ENCODE measurements around the gene AKT1. TPM values are rescaled to one million over a fixed set of nuclear protein-coding genes. Genes with fewer than 3 reads are reported as not detected.

Gene AKT1
- total RNA-seq, 1 experiment from 2014 or later, result 123 TPM

DNA sequence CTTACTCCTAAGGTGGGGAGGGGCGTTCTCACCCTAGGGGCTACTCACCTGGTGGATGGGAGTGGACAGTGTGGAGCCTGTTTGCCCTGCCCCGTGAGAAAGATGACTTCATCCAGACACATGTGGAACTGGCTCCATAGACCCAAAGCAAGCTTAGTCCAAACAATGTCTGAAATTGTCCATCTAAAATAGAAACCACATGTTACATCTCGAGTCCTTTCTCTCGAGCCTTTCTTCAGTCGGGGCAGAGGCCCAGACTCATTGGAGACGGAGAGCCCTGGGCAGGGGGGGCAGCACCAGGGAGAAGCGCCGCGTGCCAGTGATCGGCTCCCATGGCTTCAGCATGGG, 38.3 kb downstream of the AKT1 start:
- intact Hi-C loops (cut with micrococcal nuclease; ENCODE audit: unreplicated experiment), result no loop called here
- H3K9me3 ChIP-seq (ENCODE audit: low read depth, low read length, poor library complexity, severe bottlenecking), result no peaks in the 10 kb centered on the region
- no peak overlapping the region for H3K27ac ChIP-seq (ENCODE audit: low read depth, low read length, poor library complexity, severe bottlenecking)
- H3K36me3 ChIP-seq (ENCODE audit: insufficient read depth, low read length, poor library complexity, severe bottlenecking), result peaks cover 20% of the 10 kb centered on the region
- no peak overlapping the region for H3K4me3 ChIP-seq (ENCODE audit: low read depth, low read length, poor library complexity, severe bottlenecking)
- peaks cover 5% of the 10 kb centered on the region for H3K4me1 ChIP-seq (ENCODE audit: insufficient read depth, low read length, poor library complexity, severe bottlenecking)
- no peak for DNase-seq (ENCODE audit: low spot score)
- no peak for TF ChIP-seq EZH2 (IDR thresholded peaks at IDR 0.05; ENCODE audit: borderline replicate concordance, low read depth, low read length, poor library complexity, severe bottlenecking)
- TF ChIP-seq, protein P1, sequence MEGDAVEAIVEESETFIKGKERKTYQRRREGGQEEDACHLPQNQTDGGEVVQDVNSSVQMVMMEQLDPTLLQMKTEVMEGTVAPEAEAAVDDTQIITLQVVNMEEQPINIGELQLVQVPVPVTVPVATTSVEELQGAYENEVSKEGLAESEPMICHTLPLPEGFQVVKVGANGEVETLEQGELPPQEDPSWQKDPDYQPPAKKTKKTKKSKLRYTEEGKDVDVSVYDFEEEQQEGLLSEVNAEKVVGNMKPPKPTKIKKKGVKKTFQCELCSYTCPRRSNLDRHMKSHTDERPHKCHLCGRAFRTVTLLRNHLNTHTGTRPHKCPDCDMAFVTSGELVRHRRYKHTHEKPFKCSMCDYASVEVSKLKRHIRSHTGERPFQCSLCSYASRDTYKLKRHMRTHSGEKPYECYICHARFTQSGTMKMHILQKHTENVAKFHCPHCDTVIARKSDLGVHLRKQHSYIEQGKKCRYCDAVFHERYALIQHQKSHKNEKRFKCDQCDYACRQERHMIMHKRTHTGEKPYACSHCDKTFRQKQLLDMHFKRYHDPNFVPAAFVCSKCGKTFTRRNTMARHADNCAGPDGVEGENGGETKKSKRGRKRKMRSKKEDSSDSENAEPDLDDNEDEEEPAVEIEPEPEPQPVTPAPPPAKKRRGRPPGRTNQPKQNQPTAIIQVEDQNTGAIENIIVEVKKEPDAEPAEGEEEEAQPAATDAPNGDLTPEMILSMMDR (conservative IDR thresholded peaks at IDR 0.05; ENCODE audit: low read depth, low read length), result no peak
- CTCF ChIA-PET, result no interaction called here
- POLR2A ChIA-PET (ENCODE audit: low non-redundant PET), result no interaction called here
- no peaks in the 10 kb centered on the region for H3K27me3 ChIP-seq (replicated peaks; ENCODE audit: insufficient read depth, low read depth, low read length, poor library complexity)
- BruUV-seq (replicated peaks), result no TSS peak

- intact Hi-C loops (cut with micrococcal nuclease; ENCODE audit: unreplicated experiment), result no loop called here
- no TSS peak for BruUV-seq (replicated peaks)
- Histone ChIP-seq H3K9me3 (ENCODE audit: low read depth, low read length, poor library complexity, severe bottlenecking) (no peaks in the 10 kb centered on the region), H3K4me3 (ENCODE audit: low read depth, low read length, poor library complexity, severe bottlenecking) (no peak overlapping the region), H3K27ac (ENCODE audit: low read depth, low read length, poor library complexity, severe bottlenecking) (no peak overlapping the region), H3K4me1 (ENCODE audit: insufficient read depth, low read length, poor library complexity, severe bottlenecking) (peaks cover 8% of the 10 kb centered on the region), H3K27me3 (replicated peaks; ENCODE audit: insufficient read depth, low read depth, low read length, poor library complexity) (no peaks in the 10 kb centered on the region), H3K36me3 (ENCODE audit: insufficient read depth, low read length, poor library complexity, severe bottlenecking) (peaks cover 20% of the 10 kb centered on the region)
- no peak for DNase-seq (ENCODE audit: low spot score)
- CTCF ChIA-PET, result no interaction called here
- TF ChIP-seq, protein P1 (conservative IDR thresholded peaks at IDR 0.05; ENCODE audit: low read depth, low read length), result no peak
- no peak for TF ChIP-seq EZH2 (IDR thresholded peaks at IDR 0.05; ENCODE audit: borderline replicate concordance, low read depth, low read length, poor library complexity, severe bottlenecking)
- POLR2A ChIA-PET (ENCODE audit: low non-redundant PET), result no interaction called here
Observed at GRCh38 chr14:104756477-104757237, 38.9 kb downstream of the AKT1 start.

DNA sequence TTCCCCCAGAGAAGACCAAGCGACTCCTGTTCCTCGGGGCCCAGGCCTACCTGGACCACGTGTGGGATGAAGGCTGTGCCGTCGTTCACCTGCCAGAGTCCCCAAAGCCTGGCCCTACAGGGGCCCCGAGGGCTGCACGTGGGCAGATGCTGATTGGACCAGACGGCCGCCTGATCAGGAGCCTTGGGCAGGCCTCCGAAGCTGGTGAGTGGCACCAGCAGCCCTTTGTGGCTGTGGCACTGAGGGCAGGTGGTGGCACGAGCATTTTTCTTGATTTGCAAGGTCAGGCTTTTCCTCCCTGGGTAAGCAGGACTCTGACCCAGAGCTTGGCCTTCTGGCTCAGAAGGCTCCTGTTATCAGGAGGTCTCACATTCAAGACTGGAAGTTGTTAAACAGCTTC, 39.9 kb downstream of the AKT1 start:
- intact Hi-C loops (cut with micrococcal nuclease; ENCODE audit: unreplicated experiment), result no loop called here
- no peaks in the 10 kb centered on the region for H3K9me3 ChIP-seq (ENCODE audit: low read depth, low read length, poor library complexity, severe bottlenecking)
- no peak overlapping the region for H3K4me3 ChIP-seq (ENCODE audit: low read depth, low read length, poor library complexity, severe bottlenecking)
- TF ChIP-seq, protein P1 (conservative IDR thresholded peaks at IDR 0.05; ENCODE audit: low read depth, low read length), result no peak
- no peak for TF ChIP-seq EZH2 (IDR thresholded peaks at IDR 0.05; ENCODE audit: borderline replicate concordance, low read depth, low read length, poor library complexity, severe bottlenecking)
- peaks cover 8% of the 10 kb centered on the region for H3K4me1 ChIP-seq (ENCODE audit: insufficient read depth, low read length, poor library complexity, severe bottlenecking)
- H3K36me3 ChIP-seq (ENCODE audit: insufficient read depth, low read length, poor library complexity, severe bottlenecking), result peaks cover 20% of the 10 kb centered on the region
- CTCF ChIA-PET, result no interaction called here
- DNase-seq (ENCODE audit: low spot score), result no peak
- H3K27me3 ChIP-seq (replicated peaks; ENCODE audit: insufficient read depth, low read depth, low read length, poor library complexity), result no peaks in the 10 kb centered on the region
- no TSS peak for BruUV-seq (replicated peaks)
- H3K27ac ChIP-seq (ENCODE audit: low read depth, low read length, poor library complexity, severe bottlenecking), result no peak overlapping the region
- POLR2A ChIA-PET (ENCODE audit: low non-redundant PET), result no interaction called here
